Activated naive CD8-positive, alpha-beta T cell treated with anti-CD3 and anti-CD28 coated beads, Interleukin-2, amount 10 ng/mL, durations not matched to agents 7 days and 5 days (primary cell): ENCODE measurements around the gene GPRIN3. TPM values are rescaled to one million over a fixed set of nuclear protein-coding genes. Genes with fewer than 3 reads are reported as not detected.
"Not testable (repeated sequence)": the region's sequence is repeated elsewhere in the genome, so short reads cannot be mapped to it uniquely, and the experiment has no call there.

Experiments
- ATAC-seq: fragments of 150-1000 bp; cut with Tn5 transposase; one replicate; pipeline ENCODE4 v1.10.0; 2021; ENCODE audit warnings: low read depth, moderate library complexity
- POLR2A ChIA-PET: fragments of 350-600 bp; sonication (Branson Sonifier 250); formaldehyde crosslinking; loops from one replicate; lab custom pipeline; 2021; ENCODE audit warnings: antibody characterized with exemption; lab: Charles Lee
- DNase-seq: peaks from one replicate; pipeline ENCODE4 v3.0.0; 2021
- H3K27ac Mint-ChIP-seq: one replicate; pipeline ENCODE4 v1.8.0; 2022; ENCODE audit warnings: mild to moderate bottlenecking, mixed read lengths
- H3K27me3 Mint-ChIP-seq: one replicate; pipeline ENCODE4 v1.8.0; 2022; ENCODE audit warnings: mild to moderate bottlenecking, moderate library complexity, mixed read lengths
- H3K36me3 Mint-ChIP-seq: one replicate; pipeline ENCODE4 v1.8.0; 2021; ENCODE audit warnings: mild to moderate bottlenecking, mixed read lengths
- H3K4me1 Mint-ChIP-seq: one replicate; pipeline ENCODE4 v1.8.0; 2021; ENCODE audit warnings: mixed read lengths
- H3K4me3 Mint-ChIP-seq: one replicate; pipeline ENCODE4 v1.8.0; 2022; ENCODE audit warnings: mild to moderate bottlenecking, moderate library complexity, mixed read lengths
- H3K9me3 Mint-ChIP-seq: one replicate; pipeline ENCODE4 v1.8.0; 2021; ENCODE audit warnings: mixed read lengths
- total RNA-seq, 2 experiments: library from RNA; stranded (reverse); gene quantifications; one replicate each; pipeline ENCODE4 v1.2.3, GENCODE V29; 2021

The GPRIN3 gene
- total RNA-seq, 2 experiments from 2014 or later, result 23.9 to 25.5 TPM

DNA sequence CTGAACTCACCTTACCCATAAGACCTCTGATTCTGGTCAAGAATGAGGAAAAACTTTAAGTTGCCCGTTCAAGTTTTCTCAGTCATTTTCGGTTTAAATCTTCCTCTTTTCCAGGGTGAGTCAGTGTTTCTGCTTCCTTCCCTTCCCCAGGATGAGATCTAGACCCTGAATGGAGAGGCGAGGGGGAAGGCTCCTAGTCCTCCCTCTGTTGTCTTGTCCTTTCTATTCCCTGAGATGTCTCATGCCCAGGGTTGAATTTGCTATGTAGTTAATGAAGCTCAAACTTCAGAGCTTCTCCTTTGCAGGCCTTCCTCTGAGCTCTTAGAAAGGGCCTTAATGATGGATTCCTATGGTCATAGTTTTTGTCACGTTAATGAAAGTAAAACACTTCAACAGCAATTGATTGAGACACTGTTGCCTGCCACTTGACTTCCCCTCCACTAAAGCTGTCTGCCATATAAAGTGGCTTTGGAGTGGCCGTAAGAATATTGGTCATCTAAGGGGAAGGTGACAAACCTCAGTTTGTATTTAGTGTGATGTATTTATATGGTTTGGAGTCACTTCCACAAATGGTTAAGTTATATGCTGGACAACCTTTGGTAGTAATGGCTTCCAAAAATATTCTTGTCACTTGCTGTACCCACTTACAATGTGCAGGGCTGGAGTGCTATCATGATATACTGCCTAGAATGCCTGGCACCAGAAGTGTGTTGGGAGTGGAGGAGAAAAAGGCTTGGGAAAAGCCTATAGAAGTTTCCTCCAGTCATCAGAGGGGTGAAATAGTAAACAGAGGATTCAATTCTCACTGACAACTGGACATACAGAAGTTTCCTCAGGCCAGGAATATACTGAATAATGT is 24.3 kb upstream of the GPRIN3 start:
- Mint-ChIP-seq H3K9me3 (peaks cover 4% of the 10 kb centered on the region), H3K27me3 (no peaks in the 10 kb centered on the region), H3K4me1 (peaks cover 15% of the 10 kb centered on the region), H3K27ac (no peak overlapping the region), H3K36me3 (peaks cover 6% of the 10 kb centered on the region), H3K4me3 (no peak overlapping the region)
- POLR2A ChIA-PET, result no interaction called here
- ATAC-seq (no peak), DNase-seq (no peak)

DNA sequence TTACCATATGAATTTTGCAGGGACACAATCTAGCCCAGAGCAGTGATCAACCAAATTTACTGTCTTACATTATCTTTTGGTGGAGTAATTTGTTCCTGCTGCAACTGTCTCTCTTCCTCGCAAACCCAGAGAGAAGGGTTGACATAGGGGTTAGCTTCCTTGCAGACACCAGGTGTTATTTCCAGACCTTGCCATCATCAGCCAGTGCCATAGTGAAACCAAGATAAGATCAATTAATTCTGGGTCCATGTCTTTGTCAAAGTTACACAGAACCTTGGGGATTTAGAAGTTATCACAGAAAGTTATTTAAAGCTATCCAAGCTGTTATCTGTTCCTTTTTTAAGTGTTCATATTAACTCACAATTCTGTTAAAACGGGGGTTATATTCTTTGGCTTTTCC is 23.6 kb upstream of the GPRIN3 start:
- Mint-ChIP-seq H3K9me3 (peaks cover 4% of the 10 kb centered on the region), H3K4me3 (no peak overlapping the region), H3K4me1 (peaks cover 12% of the 10 kb centered on the region), H3K27me3 (no peaks in the 10 kb centered on the region), H3K36me3 (peaks cover 6% of the 10 kb centered on the region), H3K27ac (no peak overlapping the region)
- no peak for DNase-seq
- ATAC-seq, result no peak
- POLR2A ChIA-PET, result no interaction called here

DNA sequence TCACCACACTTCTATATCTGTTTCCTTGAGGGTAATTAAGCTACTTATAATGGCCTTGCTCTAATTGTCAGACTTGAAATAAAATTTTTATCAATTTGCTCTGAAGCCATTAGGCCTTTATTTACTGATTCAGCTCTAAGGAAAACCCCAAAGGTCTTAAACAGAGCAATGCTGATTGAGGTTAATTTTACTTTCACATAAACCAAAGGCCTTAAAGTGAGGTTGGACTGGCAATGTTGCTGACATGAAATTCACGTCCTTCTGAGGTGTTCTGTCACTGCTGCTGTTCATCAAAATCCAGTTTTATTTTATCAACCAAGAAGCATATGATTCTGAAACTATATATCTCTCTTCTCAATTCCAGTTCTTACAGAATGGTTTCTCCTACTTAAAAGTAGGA is 21.7 kb upstream of the GPRIN3 start:
- Mint-ChIP-seq H3K9me3 (peaks cover 5% of the 10 kb centered on the region), H3K36me3 (peaks cover 7% of the 10 kb centered on the region), H3K4me3 (no peak overlapping the region), H3K4me1 (peaks cover 18% of the 10 kb centered on the region), H3K27me3 (no peaks in the 10 kb centered on the region), H3K27ac (no peak overlapping the region)
- ATAC-seq (no peak), DNase-seq (no peak)
- POLR2A ChIA-PET, result no interaction called here

DNA sequence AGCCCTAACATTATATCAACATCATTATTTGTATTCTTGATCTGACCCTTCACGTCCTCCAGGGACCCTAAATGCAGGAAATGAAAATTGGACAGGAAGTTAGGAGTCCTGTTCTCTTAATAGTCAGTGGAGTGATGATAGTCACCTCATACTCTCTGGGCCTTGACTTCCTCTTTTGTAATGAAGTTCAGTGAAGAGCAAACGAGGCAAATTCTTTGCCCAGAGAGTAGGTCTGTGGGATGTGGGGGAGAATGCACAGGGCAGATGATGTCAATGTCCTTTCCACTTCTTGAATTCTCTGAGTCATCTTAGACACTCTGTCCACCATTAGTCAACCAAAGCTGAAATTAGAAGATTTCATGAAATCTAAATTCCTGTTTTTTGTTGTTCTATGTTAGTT is 17.1 kb upstream of the GPRIN3 start:
- H3K27ac Mint-ChIP-seq, result peak overlapping the region; percentile 1

DNA sequence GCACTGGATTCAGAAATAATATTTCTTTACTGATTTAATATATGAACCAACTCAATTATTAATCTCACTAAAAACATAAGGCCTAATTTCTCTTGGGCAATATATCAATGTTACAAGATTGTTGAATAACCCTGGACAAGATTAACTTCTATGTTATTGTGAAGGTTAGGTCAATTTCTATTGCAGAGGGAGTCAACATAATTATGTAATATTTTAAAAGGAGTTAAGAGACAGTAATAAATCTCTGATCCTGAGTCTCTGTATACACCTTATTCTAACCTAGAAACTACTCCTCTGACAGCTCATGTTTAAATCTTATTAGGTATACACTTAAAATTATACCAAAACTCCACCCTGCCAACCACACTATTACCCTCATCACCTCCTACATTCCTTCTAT is 15.1 kb upstream of the GPRIN3 start:
- Mint-ChIP-seq H3K36me3 (peaks cover 8% of the 10 kb centered on the region), H3K27ac (no peak overlapping the region), H3K4me3 (no peak overlapping the region), H3K9me3 (peaks cover 8% of the 10 kb centered on the region), H3K27me3 (no peaks in the 10 kb centered on the region), H3K4me1 (peaks cover 21% of the 10 kb centered on the region)
- ATAC-seq (no peak), DNase-seq (no peak)
- POLR2A ChIA-PET, result no interaction called here

More for the DNA sequence above, 17.1 kb upstream of the GPRIN3 start:
- peak; percentile 70 for ATAC-seq
- H3K9me3 Mint-ChIP-seq, result peaks cover 7% of the 10 kb centered on the region
- POLR2A ChIA-PET, result no interaction called here
- peaks cover 6% of the 10 kb centered on the region for H3K36me3 Mint-ChIP-seq
- no peak for DNase-seq
- H3K4me3 Mint-ChIP-seq, result no peak overlapping the region
- no peaks in the 10 kb centered on the region for H3K27me3 Mint-ChIP-seq
- H3K4me1 Mint-ChIP-seq, result peaks cover 14% of the 10 kb centered on the region

GRCh38 chr4:89319756-89320155 is 12.2 kb upstream of the GPRIN3 start:
- H3K4me3 Mint-ChIP-seq, result no peak overlapping the region
- no peak for ATAC-seq

GRCh38 chr4:89316931-89317366 is 9.3 kb upstream of the GPRIN3 start:
- Mint-ChIP-seq H3K27ac (peak overlapping the region; percentile 87), H3K4me3 (peak overlapping the region; percentile 51), H3K36me3 (peaks cover 12% of the 10 kb centered on the region), H3K27me3 (no peaks in the 10 kb centered on the region), H3K4me1 (peaks cover 35% of the 10 kb centered on the region), H3K9me3 (peaks cover 7% of the 10 kb centered on the region)
- DNase-seq (no peak), ATAC-seq (peak; percentile 90)
- POLR2A ChIA-PET, result interaction anchor here (1.1 to 2.7 kb wide), 4 partner anchors 9 to 22 kb away, joined by 6 to 22 read pairs (median 10); partner anchors contain the start of gene GPRIN3

More at GRCh38 chr4:89319756-89320155, 12.2 kb upstream of the GPRIN3 start:
- Mint-ChIP-seq H3K9me3 (peaks cover 8% of the 10 kb centered on the region), H3K36me3 (peaks cover 9% of the 10 kb centered on the region), H3K27ac (no peak overlapping the region), H3K4me1 (peaks cover 36% of the 10 kb centered on the region), H3K27me3 (no peaks in the 10 kb centered on the region)
- DNase-seq, result no peak
- POLR2A ChIA-PET, result no interaction called here

- Mint-ChIP-seq H3K4me3 (peak overlapping the region; percentile 37), H3K27me3 (no peaks in the 10 kb centered on the region), H3K4me1 (peaks cover 41% of the 10 kb centered on the region)
Measured at GRCh38 chr4:89316211-89316610, 8.6 kb upstream of the GPRIN3 start.

GRCh38 chr4:89314291-89314690 is 6.7 kb upstream of the GPRIN3 start:
- DNase-seq, result no peak
- H3K9me3 Mint-ChIP-seq, result no peaks in the 10 kb centered on the region
- POLR2A ChIA-PET, result no interaction called here
- H3K4me1 Mint-ChIP-seq, result peaks cover 41% of the 10 kb centered on the region
- H3K27me3 Mint-ChIP-seq, result no peaks in the 10 kb centered on the region
- H3K27ac Mint-ChIP-seq, result no peak overlapping the region
- H3K36me3 Mint-ChIP-seq, result peaks cover 7% of the 10 kb centered on the region
- H3K4me3 Mint-ChIP-seq, result no peak overlapping the region
- no peak for ATAC-seq

More at GRCh38 chr4:89316211-89316610, 8.6 kb upstream of the GPRIN3 start:
- H3K9me3 Mint-ChIP-seq, result peaks cover 7% of the 10 kb centered on the region
- peak overlapping the region; percentile 87 for H3K27ac Mint-ChIP-seq
- ATAC-seq (no peak), DNase-seq (no peak)
- H3K36me3 Mint-ChIP-seq, result peaks cover 12% of the 10 kb centered on the region
- POLR2A ChIA-PET, result interaction anchor here (1.1 to 2.7 kb wide), 4 partner anchors 9 to 21 kb away, joined by 6 to 22 read pairs (median 10); partner anchors contain the start of gene GPRIN3

- Mint-ChIP-seq H3K4me3 (no peak overlapping the region), H3K36me3 (peaks cover 7% of the 10 kb centered on the region), H3K9me3 (no peaks in the 10 kb centered on the region), H3K4me1 (peaks cover 25% of the 10 kb centered on the region), H3K27ac (no peak overlapping the region), H3K27me3 (no peaks in the 10 kb centered on the region)
- DNase-seq (no peak), ATAC-seq (no peak)
- POLR2A ChIA-PET, result no interaction called here
Measured at GRCh38 chr4:89312066-89312465, 4.5 kb upstream of the GPRIN3 start.

GRCh38 chr4:89311433-89311832 is 3.8 kb upstream of the GPRIN3 start:
- H3K36me3 Mint-ChIP-seq, result peaks cover 11% of the 10 kb centered on the region
- DNase-seq (no peak), ATAC-seq (no peak)
- no peaks in the 10 kb centered on the region for H3K27me3 Mint-ChIP-seq
- no peak overlapping the region for H3K4me3 Mint-ChIP-seq
- H3K4me1 Mint-ChIP-seq, result peaks cover 23% of the 10 kb centered on the region
- no peaks in the 10 kb centered on the region for H3K9me3 Mint-ChIP-seq
- POLR2A ChIA-PET, result interaction anchor here (0.6 kb wide), 1 partner anchor 9 kb away, joined by 3 read pairs; no protein-coding TSS in a partner anchor
- no peak overlapping the region for H3K27ac Mint-ChIP-seq

GRCh38 chr4:89309154-89309553 is 1.6 kb upstream of the GPRIN3 start:
- Mint-ChIP-seq H3K4me1 (peaks cover 31% of the 10 kb centered on the region), H3K36me3 (peaks cover 11% of the 10 kb centered on the region)
- not testable (repeated sequence) for ATAC-seq, H3K27me3 Mint-ChIP-seq, H3K9me3 Mint-ChIP-seq, H3K4me3 Mint-ChIP-seq, H3K27ac Mint-ChIP-seq, DNase-seq
- POLR2A ChIA-PET, result interaction anchor here (2.0 to 2.4 kb wide), 2 partner anchors 11 to 15 kb away, joined by 13 to 26 read pairs; no protein-coding TSS in a partner anchor

DNA sequence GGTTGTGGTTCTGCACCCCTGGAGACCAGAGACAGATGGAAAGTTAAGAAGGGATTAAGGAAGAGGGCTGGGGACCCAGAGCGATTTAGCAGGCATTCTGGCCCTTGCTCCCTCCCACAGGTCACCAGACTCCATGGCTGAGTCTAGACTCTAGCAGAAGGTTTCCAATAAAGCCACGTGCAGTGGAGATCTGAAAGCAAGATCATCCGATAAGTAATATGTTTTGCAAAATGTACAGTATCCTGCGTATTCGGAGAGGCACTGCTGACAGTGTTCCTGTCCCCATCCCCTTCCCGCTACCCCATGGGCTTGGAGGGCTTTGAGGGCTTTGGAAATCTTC is 531 bp upstream of the GPRIN3 start:
- H3K36me3 Mint-ChIP-seq, result peaks cover 17% of the 10 kb centered on the region
- peak overlapping the region; percentile 52 for H3K27ac Mint-ChIP-seq
- H3K27me3 Mint-ChIP-seq, result no peaks in the 10 kb centered on the region
- ATAC-seq (peak; percentile 13), DNase-seq (no peak)
- H3K9me3 Mint-ChIP-seq, result no peaks in the 10 kb centered on the region
- H3K4me3 Mint-ChIP-seq, result peak overlapping the region; percentile 97
- POLR2A ChIA-PET, result interaction anchor here (0.9 to 2.4 kb wide), 6 partner anchors 9 to 19 kb away, joined by 3 to 26 read pairs (median 8); no protein-coding TSS in a partner anchor
- H3K4me1 Mint-ChIP-seq, result peaks cover 37% of the 10 kb centered on the region

DNA sequence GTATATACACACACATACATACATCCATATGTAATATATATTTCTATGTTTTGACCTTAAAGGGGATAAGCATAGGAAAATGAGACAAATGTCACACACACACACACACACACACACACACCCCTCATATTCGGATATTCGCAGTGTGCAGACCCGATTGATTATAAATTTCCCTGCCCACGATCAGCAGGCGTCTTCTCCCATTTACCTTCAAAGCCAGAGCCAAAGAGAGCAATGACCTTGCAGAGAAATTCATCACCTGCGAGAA is 488 bp downstream of the GPRIN3 start:
- H3K27me3 Mint-ChIP-seq, result no peaks in the 10 kb centered on the region
- ATAC-seq, result no peak
- H3K36me3 Mint-ChIP-seq, result peaks cover 18% of the 10 kb centered on the region
- H3K4me1 Mint-ChIP-seq, result peaks cover 38% of the 10 kb centered on the region
- POLR2A ChIA-PET, result interaction anchor here (0.9 to 2.4 kb wide), 6 partner anchors 9 to 19 kb away, joined by 3 to 26 read pairs (median 8); no protein-coding TSS in a partner anchor
- no peaks in the 10 kb centered on the region for H3K9me3 Mint-ChIP-seq
- H3K27ac Mint-ChIP-seq, result peak overlapping the region; percentile 87
- peak overlapping the region; percentile 97 for H3K4me3 Mint-ChIP-seq
- no peak for DNase-seq
